Brain microvascular endothelial cell (primary cell): Measurements from ENCODE around the gene PLAAT2.
"Not testable (repeated sequence)": the region's sequence is repeated elsewhere in the genome, so short reads cannot be mapped to it uniquely, and the experiment has no call there.

Experiments used
- DNase-seq: peaks from one replicate; pipeline ENCODE4 v3.0.0-alpha.2; 2020
- H3K27ac ChIP-seq: fragments of 250-450 bp; sonication (Bioruptor Pico); 2 replicates; pipeline ENCODE4 v1.5.1; 2020; ENCODE audit warnings: mild to moderate bottlenecking, moderate library complexity
- H3K27me3 ChIP-seq: fragments of 250-450 bp; sonication (Bioruptor Pico); replicated peaks from 2 replicates; pipeline ENCODE4 v1.5.1; 2020; ENCODE audit warnings: mild to moderate bottlenecking
- H3K36me3 ChIP-seq: fragments of 250-450 bp; sonication (Bioruptor Pico); replicated peaks from 2 replicates; pipeline ENCODE4 v1.5.1; 2020; ENCODE audit warnings: mild to moderate bottlenecking
- H3K4me3 ChIP-seq: 2 replicates; pipeline ENCODE4 v1.5.1; 2011; ENCODE audit warnings: low read depth, mild to moderate bottlenecking, control low read depth, low read length, moderate library complexity
- in situ Hi-C: cut with HindIII; loops from 2 replicates; pipeline ENCODE4 v1.10.0; 2017; ENCODE audit warnings: low sequenced_read_pairs, low pct_ligation_motif_present
- TF ChIP-seq, protein P1 (sequence below): IDR thresholded peaks from 2 replicates; pipeline ENCODE4 v1.5.1; 2011; ENCODE audit warnings: low read depth, mild to moderate bottlenecking, moderate library complexity, low read length, control low read depth, inconsistent platforms; ENCODE audit errors: missing control alignments

PLAAT2 gene

DNA sequence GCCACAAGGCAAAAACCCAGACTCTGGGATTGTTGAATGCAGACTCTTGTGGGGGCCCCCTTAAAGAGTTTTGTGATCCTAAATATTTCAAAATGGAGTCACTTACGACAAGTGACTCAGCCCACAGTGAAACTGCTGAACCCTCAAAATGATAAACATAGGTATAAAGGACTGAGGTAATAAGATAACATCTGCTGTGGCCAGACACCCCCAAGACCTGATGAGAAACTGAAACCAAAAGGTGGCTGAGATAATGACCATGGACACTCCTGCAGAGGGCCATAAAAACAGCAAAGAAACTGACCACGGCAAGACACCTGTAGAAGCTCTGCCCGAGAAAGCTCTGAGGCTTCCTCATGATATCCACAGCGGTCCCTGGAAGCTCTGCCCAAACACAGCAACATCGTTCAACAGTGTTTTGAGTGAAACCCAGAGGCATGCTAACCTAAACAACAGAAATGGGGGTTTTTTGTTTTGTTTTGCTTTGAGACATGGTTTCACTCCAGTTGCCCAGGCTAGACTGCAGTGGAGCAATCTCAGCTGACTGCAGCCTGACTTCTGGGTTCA, 28.2 kb downstream of the PLAAT2 start:
- H3K27me3 ChIP-seq: no peaks in the 10 kb centered on the region
- TF ChIP-seq, protein P1, sequence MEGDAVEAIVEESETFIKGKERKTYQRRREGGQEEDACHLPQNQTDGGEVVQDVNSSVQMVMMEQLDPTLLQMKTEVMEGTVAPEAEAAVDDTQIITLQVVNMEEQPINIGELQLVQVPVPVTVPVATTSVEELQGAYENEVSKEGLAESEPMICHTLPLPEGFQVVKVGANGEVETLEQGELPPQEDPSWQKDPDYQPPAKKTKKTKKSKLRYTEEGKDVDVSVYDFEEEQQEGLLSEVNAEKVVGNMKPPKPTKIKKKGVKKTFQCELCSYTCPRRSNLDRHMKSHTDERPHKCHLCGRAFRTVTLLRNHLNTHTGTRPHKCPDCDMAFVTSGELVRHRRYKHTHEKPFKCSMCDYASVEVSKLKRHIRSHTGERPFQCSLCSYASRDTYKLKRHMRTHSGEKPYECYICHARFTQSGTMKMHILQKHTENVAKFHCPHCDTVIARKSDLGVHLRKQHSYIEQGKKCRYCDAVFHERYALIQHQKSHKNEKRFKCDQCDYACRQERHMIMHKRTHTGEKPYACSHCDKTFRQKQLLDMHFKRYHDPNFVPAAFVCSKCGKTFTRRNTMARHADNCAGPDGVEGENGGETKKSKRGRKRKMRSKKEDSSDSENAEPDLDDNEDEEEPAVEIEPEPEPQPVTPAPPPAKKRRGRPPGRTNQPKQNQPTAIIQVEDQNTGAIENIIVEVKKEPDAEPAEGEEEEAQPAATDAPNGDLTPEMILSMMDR: no peak
- no peak overlapping the region for H3K27ac ChIP-seq
- no peak for DNase-seq
- no peak overlapping the region for H3K4me3 ChIP-seq
- no peaks in the 10 kb centered on the region for H3K36me3 ChIP-seq
- in situ Hi-C loops: no loop called here

DNA sequence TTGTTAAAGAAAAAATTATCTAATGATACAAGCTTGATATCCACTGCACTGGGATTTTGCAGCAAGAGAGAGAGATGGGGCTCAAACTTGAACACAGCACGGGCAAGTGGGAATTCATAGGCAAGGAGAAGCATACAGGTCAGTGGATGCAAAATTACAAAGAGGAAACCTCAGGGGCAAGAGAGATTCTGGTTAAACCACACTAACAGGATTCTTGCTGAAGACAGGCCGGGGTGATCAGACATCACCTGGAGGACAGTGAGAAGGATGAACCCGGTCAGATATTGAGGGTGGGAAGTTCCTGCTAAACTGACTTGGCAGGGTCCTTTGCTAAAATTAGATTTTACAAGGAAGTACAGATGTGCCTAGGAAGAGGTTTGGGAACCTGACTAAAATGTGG, 29.1 kb downstream of the PLAAT2 start:
- no peak for DNase-seq
- Histone ChIP-seq H3K27ac (no peak overlapping the region), H3K27me3 (no peaks in the 10 kb centered on the region)

DNA sequence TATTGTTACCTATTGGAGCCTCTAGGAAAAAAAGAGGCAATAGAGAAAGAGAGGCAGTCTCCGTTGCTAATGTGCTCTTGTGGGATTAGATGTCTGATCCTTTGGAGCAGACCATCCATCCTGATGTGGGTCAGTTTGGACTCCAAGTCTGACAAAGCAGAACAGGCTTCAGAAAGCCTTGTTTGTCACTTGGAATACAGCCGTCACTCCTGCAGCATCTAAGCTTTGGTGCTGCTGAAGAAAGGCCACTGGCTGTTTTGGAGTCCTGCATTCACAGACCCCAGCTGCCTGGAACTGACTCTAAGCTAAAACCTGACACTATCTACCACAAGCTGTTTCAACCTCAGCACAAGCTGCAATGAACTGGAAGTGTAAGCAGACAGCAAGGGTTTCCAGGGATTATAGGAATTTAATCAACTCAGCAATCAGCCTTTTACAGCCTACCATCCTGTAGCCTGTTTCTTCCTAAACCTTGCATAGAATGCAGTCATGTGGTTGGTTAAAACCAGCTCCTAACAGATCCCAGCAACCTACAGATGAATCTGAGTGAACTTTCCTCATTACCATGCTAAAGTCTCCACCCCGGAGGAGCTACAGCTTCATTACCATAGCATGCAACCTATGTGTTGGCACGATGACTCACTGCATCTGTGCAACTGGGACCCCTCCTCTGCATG, 30.2 kb downstream of the PLAAT2 start:
- TF ChIP-seq, protein P1: no peak
- no peak for DNase-seq
- H3K27ac ChIP-seq: no peak overlapping the region
- in situ Hi-C loops: no loop called here
- no peak overlapping the region for H3K4me3 ChIP-seq
- H3K36me3 ChIP-seq: no peaks in the 10 kb centered on the region
- H3K27me3 ChIP-seq: no peaks in the 10 kb centered on the region

More for the DNA sequence above, 29.1 kb downstream of the PLAAT2 start:
- Histone ChIP-seq H3K4me3 (no peak overlapping the region), H3K36me3 (no peaks in the 10 kb centered on the region)
- in situ Hi-C loops: no loop called here
- TF ChIP-seq, protein P1: no peak

DNA sequence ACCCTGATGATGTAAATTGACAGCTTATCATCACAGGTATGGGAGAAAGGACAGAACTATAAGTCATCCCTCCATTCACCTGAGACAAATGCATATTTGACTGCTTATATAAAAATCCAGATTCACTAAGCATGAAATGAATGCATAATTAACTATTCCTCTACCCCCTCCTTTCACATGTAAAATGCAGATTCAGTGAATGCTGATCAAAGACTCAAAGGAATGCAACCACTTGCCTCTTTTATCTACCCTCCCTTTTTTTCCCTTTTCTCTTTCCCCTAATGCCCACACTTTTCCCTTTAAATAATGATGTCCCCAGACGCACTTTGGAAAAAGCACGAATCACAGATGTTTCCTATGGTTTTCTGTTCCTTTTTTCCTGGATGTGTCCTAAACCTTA, 31.1 kb downstream of the PLAAT2 start:
- DNase-seq: no peak
- in situ Hi-C loops: no loop called here
- TF ChIP-seq, protein P1: no peak
- peak overlapping the region; percentile 45 for H3K27ac ChIP-seq
- H3K36me3 ChIP-seq: no peaks in the 10 kb centered on the region
- no peak overlapping the region for H3K4me3 ChIP-seq
- H3K27me3 ChIP-seq: no peaks in the 10 kb centered on the region

DNA sequence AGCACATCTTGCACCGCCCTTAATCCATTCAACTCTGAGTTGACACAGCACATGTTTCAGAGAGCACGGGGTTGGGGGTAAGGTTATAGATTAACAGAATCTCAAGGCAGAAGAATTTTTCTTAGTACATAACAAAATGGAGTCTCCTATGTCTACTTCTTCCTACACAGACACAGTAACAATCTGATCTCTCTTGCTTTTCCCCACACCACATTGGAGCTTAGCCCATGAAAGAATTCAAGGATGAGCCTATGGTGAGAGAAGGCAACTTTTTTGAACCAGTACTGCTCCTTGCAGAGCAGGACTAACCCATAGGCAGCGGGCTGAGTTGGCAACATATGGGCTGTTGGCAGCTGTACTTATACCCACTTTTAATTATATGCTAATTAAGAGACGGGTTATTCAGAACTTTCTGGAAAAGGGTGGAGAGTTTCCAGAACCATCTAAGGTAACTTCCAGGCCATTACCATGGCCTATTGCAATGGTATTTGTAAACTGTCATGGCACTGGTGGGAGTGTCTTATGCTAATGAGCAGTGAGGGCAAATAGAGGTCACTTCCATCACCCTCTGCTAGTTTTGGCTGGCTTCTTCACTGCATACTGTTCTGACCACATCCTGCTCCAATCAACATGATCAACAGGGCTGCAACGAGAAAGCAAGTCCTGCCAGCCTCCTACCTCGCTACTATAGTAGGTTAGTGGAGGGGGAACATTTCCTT, 31.9 kb downstream of the PLAAT2 start:
- H3K36me3 ChIP-seq, H3K27me3 ChIP-seq, in situ Hi-C loops, H3K4me3 ChIP-seq: not testable (repeated sequence)
- DNase-seq: peak; percentile 95
- peak overlapping the region; percentile 45 for H3K27ac ChIP-seq

DNA sequence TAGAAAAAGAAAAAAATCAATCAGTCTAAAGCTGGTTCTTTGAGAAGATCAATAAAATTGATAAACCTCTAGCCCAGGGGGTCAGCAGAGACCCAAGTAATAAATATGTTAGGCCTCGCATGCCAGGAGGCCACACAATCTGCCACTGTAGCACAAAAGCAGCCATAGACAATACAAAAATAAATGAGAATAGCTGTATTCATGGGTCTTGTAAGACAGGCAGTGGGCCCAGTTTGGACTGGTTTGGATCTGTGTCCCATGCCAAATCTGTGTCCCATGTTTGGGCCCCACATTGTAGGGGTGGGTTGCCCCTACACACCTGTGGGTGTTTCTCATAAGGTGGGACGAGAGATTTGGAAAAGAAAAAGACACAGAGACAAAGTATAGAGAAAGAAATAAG, 33.2 kb downstream of the PLAAT2 start:
- in situ Hi-C loops: no loop called here
- no peak for DNase-seq
- Histone ChIP-seq H3K27me3 (no peaks in the 10 kb centered on the region), H3K36me3 (no peaks in the 10 kb centered on the region), H3K27ac (no peak overlapping the region), H3K4me3 (no peak overlapping the region)
- TF ChIP-seq, protein P1: no peak

DNA sequence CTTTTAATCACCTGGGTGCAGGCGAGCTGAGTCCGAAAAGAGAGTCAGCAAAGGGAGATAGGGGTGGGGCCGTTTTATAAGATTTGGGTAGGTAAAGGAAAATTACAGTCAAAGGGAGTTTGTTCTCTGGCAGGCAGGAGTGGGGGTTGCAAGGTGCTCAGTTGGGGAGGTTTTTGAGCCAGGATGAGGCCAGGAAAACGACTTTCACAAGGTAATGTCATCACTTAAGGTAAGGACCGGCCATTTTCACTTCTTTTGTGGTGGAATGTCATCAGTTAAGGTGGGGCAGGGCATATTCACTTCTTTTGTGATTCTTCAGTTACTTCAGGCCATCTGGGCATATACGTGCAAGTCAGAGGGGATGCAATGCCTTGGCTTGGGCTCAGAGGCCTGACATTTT, 33.8 kb downstream of the PLAAT2 start:
- H3K27me3 ChIP-seq, DNase-seq, H3K36me3 ChIP-seq, H3K27ac ChIP-seq, H3K4me3 ChIP-seq, in situ Hi-C loops: not testable (repeated sequence)

DNA sequence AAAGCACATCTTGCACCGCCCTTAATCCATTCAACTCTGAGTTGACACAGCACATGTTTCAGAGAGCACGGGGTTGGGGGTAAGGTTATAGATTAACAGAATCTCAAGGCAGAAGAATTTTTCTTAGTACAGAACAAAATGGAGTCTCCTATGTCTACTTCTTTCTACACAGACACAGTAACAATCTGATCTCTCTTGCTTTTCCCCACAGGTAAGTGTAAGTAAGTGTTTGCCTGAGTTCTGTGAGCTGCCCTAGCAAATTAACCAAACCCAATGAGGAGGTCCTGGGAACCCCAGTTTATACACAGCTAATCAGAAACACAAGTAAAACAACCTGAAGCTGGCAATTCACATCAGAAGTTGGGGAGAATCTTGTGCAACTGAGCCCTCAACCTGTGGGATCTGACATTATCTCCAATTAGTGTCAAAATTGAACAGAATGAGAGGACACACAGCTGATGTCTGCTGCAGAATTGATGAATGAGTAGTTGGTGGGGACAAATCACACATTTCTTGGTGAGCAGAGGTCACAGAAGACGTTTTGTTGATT, 34.4 kb downstream of the PLAAT2 start:
- in situ Hi-C loops, H3K36me3 ChIP-seq, H3K27ac ChIP-seq, H3K27me3 ChIP-seq, H3K4me3 ChIP-seq, DNase-seq: not testable (repeated sequence)

DNA sequence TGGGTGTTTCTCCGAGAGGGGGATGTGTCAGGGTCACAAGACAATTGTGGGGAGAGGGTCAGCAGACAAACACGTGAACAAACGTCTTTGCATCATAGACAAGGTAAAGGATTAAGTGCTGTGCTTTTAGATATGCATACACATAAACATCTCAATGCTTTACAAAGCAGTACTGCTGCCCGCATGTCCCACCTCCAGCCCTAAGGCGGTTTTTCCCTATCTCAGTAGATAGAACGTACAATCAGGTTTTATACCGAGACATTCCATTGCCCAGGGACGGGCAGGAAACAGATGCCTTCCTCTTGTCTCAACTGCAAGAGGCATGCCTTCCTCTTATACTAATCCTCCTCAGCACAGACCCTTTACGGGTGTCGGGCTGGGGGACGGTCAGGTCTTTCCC, 35.0 kb downstream of the PLAAT2 start:
- DNase-seq, H3K4me3 ChIP-seq, H3K36me3 ChIP-seq, in situ Hi-C loops, H3K27me3 ChIP-seq, H3K27ac ChIP-seq: not testable (repeated sequence)
